HepG2 (cell line): ENCODE results near the gene BMPR1B. TPM values are rescaled to one million over a fixed set of nuclear protein-coding genes. Genes with fewer than 3 reads are reported as not detected.

ENCODE experiments used
- ATAC-seq: fragments of 200-7000 bp; cut with Tn5 transposase; 3 replicates; pipeline ENCODE4 v1.9.1; 2020; ENCODE audit warnings: mild to moderate bottlenecking, moderate library complexity
- BruUV-seq: library from RNA; stranded (reverse); fragments of 400-500 nt; replicated peaks from 2 replicates; lab custom pipeline; 2021; lab: Mats Ljungman, UMichigan
- CTCF ChIA-PET: fragments of 300-600 bp; formaldehyde crosslinking; extraction: SDS; loops from one replicate; lab custom pipeline; 2021; ENCODE audit warnings: low total read pairs, inconsistent platforms, low intra/inter-chr PET ratio; lab: Yijun Ruan, JAX
- POLR2A ChIA-PET: fragments of 350-600 bp; sonication (Branson Sonifier 250); formaldehyde crosslinking; loops from one replicate; lab custom pipeline; 2020; ENCODE audit warnings: antibody characterized with exemption, inconsistent platforms; lab: Yijun Ruan, JAX
- DNase-seq: peaks from one replicate; pipeline ENCODE4 v3.0.0-alpha.2; 2015; ENCODE audit warnings: low spot score
- FAIRE-seq: peaks from 3 replicates; lab custom pipeline; 2011; peaks lifted over from hg19 to GRCh38; lab: Jason Lieb, UNC
- H2AFZ ChIP-seq: one replicate; pipeline ENCODE4 v1.6.1; 2011; ENCODE audit warnings: low read length, inconsistent platforms
- H3K27ac ChIP-seq: fragments of 300-600 bp; 3 replicates; pipeline ENCODE4 v1.8.0; 2011; ENCODE audit warnings: mixed run types, mild to moderate bottlenecking, mixed read lengths, low read length, inconsistent platforms; ENCODE audit not compliant: insufficient read depth; ENCODE audit errors: extremely low read length
- H3K27me3 ChIP-seq, 2 experiments: fragments of 200-600 bp in 1 of 2; 2 replicates in 1 of 2; 3 replicates in 1 of 2; pipeline versions ENCODE4 v1.6.0 to v1.8.0; 2011; ENCODE audit warnings: low read length in 2 of 2, mild to moderate bottlenecking in 2 of 2, moderate library complexity in 2 of 2, inconsistent platforms in 1 of 2; ENCODE audit not compliant: insufficient read depth in 2 of 2, control insufficient read depth in 1 of 2
- H3K36me3 ChIP-seq, 2 experiments: fragments of 200-600 bp in 1 of 2; replicated peaks in 1 of 2; 2 replicates in 1 of 2; 3 replicates in 1 of 2; pipeline versions ENCODE4 v1.5.1 to v1.8.0; 2011; ENCODE audit warnings: low read length in 2 of 2, inconsistent platforms in 1 of 2; ENCODE audit not compliant: insufficient read depth in 2 of 2, control insufficient read depth in 1 of 2
- H3K4me1 ChIP-seq: 2 replicates; pipeline ENCODE4 v1.5.1; 2012; ENCODE audit warnings: low read length, inconsistent platforms; ENCODE audit not compliant: insufficient read depth
- H3K4me2 ChIP-seq: 2 replicates; pipeline ENCODE4 v1.6.0; 2011; ENCODE audit warnings: low read depth, low read length, inconsistent platforms
- H3K4me3 ChIP-seq, 3 experiments: fragments of 200-600 bp in 1 of 3; sonication (generic), shearing (Covaris generic) in 1 of 3; replicated peaks in 1 of 3; 2 replicates each; pipeline ENCODE4 v1.5.1; 2011 to 2016; ENCODE audit warnings: low read length in 3 of 3, inconsistent platforms in 2 of 3, low read depth in 2 of 3, mild to moderate bottlenecking in 2 of 3, control low read depth in 1 of 3, mixed read lengths in 1 of 3; ENCODE audit not compliant: insufficient read depth in 1 of 3
- H3K79me2 ChIP-seq: one replicate; pipeline ENCODE4 v1.6.1; 2011; ENCODE audit warnings: low read length, inconsistent platforms; ENCODE audit not compliant: insufficient read depth
- H3K9ac ChIP-seq: 2 replicates; pipeline ENCODE4 v1.6.0; 2011; ENCODE audit warnings: mild to moderate bottlenecking, low read depth, low read length, inconsistent platforms; ENCODE audit not compliant: insufficient read depth
- H3K9me3 ChIP-seq: 2 replicates; pipeline ENCODE4 v1.5.1; 2012; ENCODE audit warnings: mild to moderate bottlenecking, low read length
- H4K20me1 ChIP-seq: 2 replicates; pipeline ENCODE4 v1.6.0; 2011; ENCODE audit warnings: inconsistent platforms, mild to moderate bottlenecking, low read length, moderate library complexity; ENCODE audit not compliant: insufficient read depth
- STAG1 ChIP-seq: sonication (generic); formaldehyde crosslinking; IDR thresholded peaks from 2 replicates; pipeline ENCODE4 v1.4.0; 2020; ENCODE audit warnings: missing genetic modification reagents
- ZC3H4 ChIP-seq: sonication (generic); formaldehyde crosslinking; IDR thresholded peaks from 2 replicates; pipeline ENCODE4 v1.4.0; 2020; ENCODE audit warnings: missing genetic modification reagents, borderline replicate concordance
- WGBS: methylation state at CpG from one replicate; pipeline ENCODE4 v1.1.6; 2017; ENCODE audit warnings: low lambda C conversion rate; 5-methylcytosine and 5-hydroxymethylcytosine counted together
- in situ Hi-C: cut with HindIII; loops from 2 replicates; pipeline ENCODE4 v1.10.0; 2017; ENCODE audit warnings: low pct_unique_long_range_greater_than_20kb; ENCODE audit not compliant: extremely low pct_ligation_motif_present
- intact Hi-C: fragments of 100-400 bp; cut with micrococcal nuclease; formaldehyde crosslinking; loops from one replicate; pipeline ENCODE4 v1.10.0; 2022; ENCODE audit not compliant: unreplicated experiment
- polyA plus RNA-seq, 8 experiments: library from polyadenylated mRNA; depleted of rRNA in 3 of 8; stranded (reverse) in 7 of 8; unstranded in 1 of 8; fragments of >200 nt; fragmentation: Illumina TruSeq in 4 of 8; extraction: Trizol in 4 of 8; gene quantifications; 2 replicates each; pipeline versions ENCODE4 v1.2.1 to v1.2.3, GENCODE V29; 2011 to 2016; ENCODE audit warnings: low read depth in 4 of 8, missing spikeins in 1 of 8, mixed read lengths in 1 of 8; ENCODE audit not compliant: insufficient read depth in 1 of 8
- total RNA-seq, 5 experiments: library from RNA; depleted of rRNA; stranded (reverse); fragments of >200 nt; fragmentation: Illumina TruSeq; extraction: Trizol; gene quantifications; 2 replicates each; pipeline ENCODE4 v1.2.3, GENCODE V29; 2016; ENCODE audit warnings: low read depth in 1 of 5
- TF ChIP-seq, protein P1 (sequence below): sonication (generic); formaldehyde crosslinking; IDR thresholded peaks from 2 replicates; pipeline ENCODE4; 2020; ENCODE audit warnings: missing genetic modification reagents, mild to moderate bottlenecking, borderline replicate concordance
- TF ChIP-seq, protein P2 (sequence below): sonication (generic); formaldehyde crosslinking; IDR thresholded peaks from 2 replicates; pipeline ENCODE4 v1.8.1; 2022; ENCODE audit warnings: mild to moderate bottlenecking, missing genetic modification reagents

The BMPR1B gene
- total and polyA plus RNA-seq, 2 of the 13 experiments (the other 11 are each of a cell fraction or from before 2014, with no cell fraction given), result 0.07 TPM; not detected in 1

DNA sequence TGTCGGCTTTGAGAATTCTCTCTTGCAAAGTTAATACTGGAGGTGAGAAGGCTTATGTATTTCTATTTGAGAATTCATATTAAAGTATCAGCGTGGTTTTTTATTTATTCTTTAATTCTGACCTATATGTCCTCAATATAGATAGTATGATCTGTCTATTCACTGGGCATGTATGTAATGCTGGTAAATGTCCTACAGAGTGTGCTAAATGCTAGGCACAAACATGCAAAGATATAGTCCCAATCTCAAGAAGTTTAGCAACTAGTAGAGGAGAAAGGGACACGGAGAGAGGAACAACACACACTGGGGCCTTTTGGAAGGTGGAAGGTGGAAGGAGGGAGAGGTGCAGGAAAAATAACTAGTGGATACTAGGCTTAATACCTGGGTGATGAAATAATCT, 11.0 kb upstream of the BMPR1B start:
- in situ Hi-C loops (no loop called here), intact Hi-C loops (no loop called here)
- Histone ChIP-seq H3K4me3 (no peak overlapping the region), H3K27ac (no peak overlapping the region), H3K4me2 (no peak overlapping the region), H4K20me1 (no peaks in the 10 kb centered on the region), H3K9me3 (no peaks in the 10 kb centered on the region), H3K36me3 (no peaks in the 10 kb centered on the region), H3K79me2 (no peaks in the 10 kb centered on the region), H3K4me1 (no peaks in the 10 kb centered on the region), H2AFZ (no peak overlapping the region), H3K9ac (no peak overlapping the region), H3K27me3 (no peaks in the 10 kb centered on the region; a peak in 1 of 5 replicates)
- ChIA-PET CTCF (no interaction called here), POLR2A (no interaction called here)
- ATAC-seq (no peak), DNase-seq (no peak), FAIRE-seq (no peak)
- BruUV-seq, result no TSS peak
- TF ChIP-seq ZC3H4 (CRISPR knock-in tag) (no peak), STAG1 (CRISPR knock-in tag) (peak; percentile 22; the same call in 1 of the 2 replicates)
- TF ChIP-seq, protein P1, sequence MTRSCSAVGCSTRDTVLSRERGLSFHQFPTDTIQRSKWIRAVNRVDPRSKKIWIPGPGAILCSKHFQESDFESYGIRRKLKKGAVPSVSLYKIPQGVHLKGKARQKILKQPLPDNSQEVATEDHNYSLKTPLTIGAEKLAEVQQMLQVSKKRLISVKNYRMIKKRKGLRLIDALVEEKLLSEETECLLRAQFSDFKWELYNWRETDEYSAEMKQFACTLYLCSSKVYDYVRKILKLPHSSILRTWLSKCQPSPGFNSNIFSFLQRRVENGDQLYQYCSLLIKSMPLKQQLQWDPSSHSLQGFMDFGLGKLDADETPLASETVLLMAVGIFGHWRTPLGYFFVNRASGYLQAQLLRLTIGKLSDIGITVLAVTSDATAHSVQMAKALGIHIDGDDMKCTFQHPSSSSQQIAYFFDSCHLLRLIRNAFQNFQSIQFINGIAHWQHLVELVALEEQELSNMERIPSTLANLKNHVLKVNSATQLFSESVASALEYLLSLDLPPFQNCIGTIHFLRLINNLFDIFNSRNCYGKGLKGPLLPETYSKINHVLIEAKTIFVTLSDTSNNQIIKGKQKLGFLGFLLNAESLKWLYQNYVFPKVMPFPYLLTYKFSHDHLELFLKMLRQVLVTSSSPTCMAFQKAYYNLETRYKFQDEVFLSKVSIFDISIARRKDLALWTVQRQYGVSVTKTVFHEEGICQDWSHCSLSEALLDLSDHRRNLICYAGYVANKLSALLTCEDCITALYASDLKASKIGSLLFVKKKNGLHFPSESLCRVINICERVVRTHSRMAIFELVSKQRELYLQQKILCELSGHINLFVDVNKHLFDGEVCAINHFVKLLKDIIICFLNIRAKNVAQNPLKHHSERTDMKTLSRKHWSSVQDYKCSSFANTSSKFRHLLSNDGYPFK (CRISPR knock-in tag), result no peak
- TF ChIP-seq, protein P2, sequence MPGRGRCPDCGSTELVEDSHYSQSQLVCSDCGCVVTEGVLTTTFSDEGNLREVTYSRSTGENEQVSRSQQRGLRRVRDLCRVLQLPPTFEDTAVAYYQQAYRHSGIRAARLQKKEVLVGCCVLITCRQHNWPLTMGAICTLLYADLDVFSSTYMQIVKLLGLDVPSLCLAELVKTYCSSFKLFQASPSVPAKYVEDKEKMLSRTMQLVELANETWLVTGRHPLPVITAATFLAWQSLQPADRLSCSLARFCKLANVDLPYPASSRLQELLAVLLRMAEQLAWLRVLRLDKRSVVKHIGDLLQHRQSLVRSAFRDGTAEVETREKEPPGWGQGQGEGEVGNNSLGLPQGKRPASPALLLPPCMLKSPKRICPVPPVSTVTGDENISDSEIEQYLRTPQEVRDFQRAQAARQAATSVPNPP (CRISPR knock-in tag), result no peak
- WGBS, result 2% methylated on average over 3 of the region's 3 CpGs
